ENCODE measurements around the gene DTNBP1.

The DTNBP1 gene

GRCh38 chr6:15495375-15495901 is 167.4 kb downstream of the DTNBP1 start:
- no peak for TF ChIP-seq ZNF274 (IDR thresholded peaks at IDR 0.05; ENCODE audit: low read depth, low read length)
- no peak overlapping the region for H3K4me3 ChIP-seq (ENCODE audit: low read length)

- TF ChIP-seq ZNF274 (IDR thresholded peaks at IDR 0.05; ENCODE audit: low read depth, low read length): no peak
- no peak overlapping the region for H3K4me3 ChIP-seq (ENCODE audit: low read length)
These were observed 169.2 kb downstream of the DTNBP1 start for GRCh38 chr6:15493437-15494168.

GRCh38 chr6:15491986-15492269 is 170.9 kb downstream of the DTNBP1 start:
- H3K4me3 ChIP-seq (ENCODE audit: low read length): no peak overlapping the region
- no peak for TF ChIP-seq ZNF274 (IDR thresholded peaks at IDR 0.05; ENCODE audit: low read depth, low read length)

GRCh38 chr6:15491255-15491985 is 171.4 kb downstream of the DTNBP1 start:
- no peak for TF ChIP-seq ZNF274 (IDR thresholded peaks at IDR 0.05; ENCODE audit: low read depth, low read length)
- no peak overlapping the region for H3K4me3 ChIP-seq (ENCODE audit: low read length)

GRCh38 chr6:15490242-15491100 is 172.4 kb downstream of the DTNBP1 start:
- TF ChIP-seq ZNF274 (IDR thresholded peaks at IDR 0.05; ENCODE audit: low read depth, low read length): no peak
- no peak overlapping the region for H3K4me3 ChIP-seq (ENCODE audit: low read length)

- TF ChIP-seq ZNF274 (IDR thresholded peaks at IDR 0.05; ENCODE audit: low read depth, low read length): no peak
- no peak overlapping the region for H3K4me3 ChIP-seq (ENCODE audit: low read length)
These were observed 173.4 kb downstream of the DTNBP1 start for GRCh38 chr6:15489261-15489962.

- no peak for TF ChIP-seq ZNF274 (IDR thresholded peaks at IDR 0.05; ENCODE audit: low read depth, low read length)
- no peak overlapping the region for H3K4me3 ChIP-seq (ENCODE audit: low read length)
These were observed 175.6 kb downstream of the DTNBP1 start for GRCh38 chr6:15487262-15487661.

GRCh38 chr6:15485936-15486335 is 176.9 kb downstream of the DTNBP1 start:
- no peak overlapping the region for H3K4me3 ChIP-seq (ENCODE audit: low read length)
- no peak for TF ChIP-seq ZNF274 (IDR thresholded peaks at IDR 0.05; ENCODE audit: low read depth, low read length)

- no peak for TF ChIP-seq ZNF274 (IDR thresholded peaks at IDR 0.05; ENCODE audit: low read depth, low read length)
- no peak overlapping the region for H3K4me3 ChIP-seq (ENCODE audit: low read length)
These were observed 178.0 kb downstream of the DTNBP1 start for GRCh38 chr6:15484821-15485220.

- TF ChIP-seq ZNF274 (IDR thresholded peaks at IDR 0.05; ENCODE audit: low read depth, low read length): no peak
These were observed 178.7 kb downstream of the DTNBP1 start for GRCh38 chr6:15484140-15484539.

GRCh38 chr6:15483060-15483459 is 179.8 kb downstream of the DTNBP1 start:
- no peak overlapping the region for H3K4me3 ChIP-seq (ENCODE audit: low read length)
- no peak for TF ChIP-seq ZNF274 (IDR thresholded peaks at IDR 0.05; ENCODE audit: low read depth, low read length)

More at GRCh38 chr6:15484140-15484539, 178.7 kb downstream of the DTNBP1 start:
- no peak overlapping the region for H3K4me3 ChIP-seq (ENCODE audit: low read length)

- TF ChIP-seq ZNF274 (IDR thresholded peaks at IDR 0.05; ENCODE audit: low read depth, low read length): no peak
- no peak overlapping the region for H3K4me3 ChIP-seq (ENCODE audit: low read length)
These were observed 181.2 kb downstream of the DTNBP1 start for GRCh38 chr6:15481390-15482291.

- no peak overlapping the region for H3K4me3 ChIP-seq (ENCODE audit: low read length)
- TF ChIP-seq ZNF274 (IDR thresholded peaks at IDR 0.05; ENCODE audit: low read depth, low read length): no peak
These were observed 182.3 kb downstream of the DTNBP1 start for GRCh38 chr6:15480525-15480924.
